ENCODE results near the gene CAPN3.

CAPN3 gene

DNA sequence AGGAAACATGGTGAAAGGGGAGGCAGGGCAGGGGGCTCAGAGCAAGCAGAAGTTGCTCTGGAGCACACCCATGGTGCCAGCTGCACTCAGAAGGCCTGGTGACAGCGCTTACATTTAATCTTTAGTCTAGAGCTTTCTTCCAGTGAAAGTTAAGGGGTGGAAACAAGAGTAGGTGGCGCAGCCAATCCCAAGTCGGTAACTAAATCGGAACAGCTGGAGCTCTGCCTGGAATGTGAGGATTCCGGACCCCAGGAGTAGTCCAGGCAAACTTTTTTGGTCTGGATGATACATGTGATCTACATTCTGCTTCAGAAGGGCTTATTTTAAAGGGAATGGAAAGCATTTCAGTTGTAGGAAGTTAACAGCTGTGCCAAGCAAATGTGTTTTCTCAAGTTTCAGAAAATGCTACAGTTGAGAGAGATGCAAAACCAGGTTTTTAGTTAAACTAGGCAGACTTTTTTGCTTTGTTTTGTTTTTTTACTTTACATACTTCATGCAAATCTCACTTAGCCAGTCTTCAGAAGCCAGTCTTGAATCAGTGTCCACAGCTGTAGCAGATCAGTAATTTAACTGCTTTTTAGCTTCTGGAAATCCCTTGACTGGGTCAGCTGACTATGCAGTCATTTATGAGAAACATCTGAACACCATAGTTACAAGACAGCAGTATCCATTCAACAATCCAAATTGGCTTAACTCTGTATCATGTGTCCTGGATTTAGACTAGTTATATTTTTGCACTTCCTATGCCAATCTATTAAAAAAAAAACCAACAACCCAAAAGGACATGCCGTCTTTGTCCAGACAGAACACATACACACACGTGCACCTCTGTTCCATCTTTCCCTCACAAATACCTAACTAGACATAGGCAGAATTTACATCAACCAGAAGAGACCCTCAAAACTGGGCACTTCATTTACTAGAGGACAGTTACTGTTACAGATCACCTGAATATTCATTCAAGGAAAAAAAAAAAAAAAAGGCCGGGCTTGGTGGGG, 98.4 kb downstream of the CAPN3 start:
- no peak for DNase-seq

- no peak for DNase-seq
These were observed 102.0 kb downstream of the CAPN3 start for GRCh38 chr15:42461261-42461660.
